ENCODE measurements around the gene NOTCH4.

NOTCH4 gene

DNA sequence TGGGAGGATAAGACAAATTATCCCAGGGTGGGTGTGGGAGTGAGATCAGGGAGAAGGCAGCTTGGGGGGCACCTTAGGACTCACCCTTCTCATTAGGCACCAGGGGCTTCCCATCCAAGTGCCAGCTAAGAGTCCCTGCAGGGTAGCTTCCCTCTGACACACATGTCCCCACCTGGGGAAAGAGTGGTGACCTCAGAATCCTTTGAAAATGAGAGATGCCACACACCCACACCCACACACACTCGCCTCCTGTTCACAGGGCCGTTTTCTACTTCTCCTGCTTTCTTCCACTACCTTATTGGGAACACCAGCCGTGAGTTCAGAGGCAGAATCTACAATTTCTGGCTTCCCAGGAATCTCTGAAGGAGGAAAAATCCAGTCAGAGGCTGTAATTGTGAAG, 40.8 kb downstream of the NOTCH4 start:
- POLR2A ChIA-PET, result interaction anchor here (0.7 kb wide), 1 partner anchor 8 kb away, joined by 3 read pairs; no protein-coding TSS in a partner anchor
- Histone ChIP-seq H3K27ac (ENCODE audit: insufficient read depth in 1 of 2, low read depth in 1 of 2, low read length in 2 of 2, poor library complexity in 1 of 2, severe bottlenecking in 2 of 2) (peak overlapping the region in 1 of 2 experiments; percentile 65), H3K9me3 (ENCODE audit: control extremely low read depth in 1 of 5, control insufficient read depth in 4 of 5, insufficient read depth in 2 of 5, low read depth in 1 of 5, low read length in 4 of 5) (no peaks in the 10 kb centered on the region), H3K27me3 (replicated peaks in 2 of 5; ENCODE audit: control insufficient read depth in 4 of 5, insufficient read depth in 5 of 5, low read length in 4 of 5) (no peaks in the 10 kb centered on the region), H3K4me1 (ENCODE audit: control extremely low read depth in 1 of 4, control insufficient read depth in 4 of 4, insufficient read depth in 4 of 4, low read length in 3 of 4) (peaks cover 9 to 42% (median 33%) of the 10 kb centered on the region in 4 experiments), H3K36me3 (ENCODE audit: control insufficient read depth in 4 of 4, insufficient read depth in 4 of 4, low read length in 3 of 4) (peaks cover 10 to 63% (median 46%) of the 10 kb centered on the region in 4 experiments), H3K4me3 (ENCODE audit: control insufficient read depth in 1 of 7, extremely low read depth in 1 of 7, insufficient read depth in 4 of 7, low read depth in 2 of 7, low read length in 6 of 7) (no peak overlapping the region)
- no peak for DNase-seq
- CTCF ChIA-PET, result interaction anchor here (1.1 to 2.3 kb wide), 4 partner anchors 8 to 14 kb away, joined by 3 to 10 read pairs (median 5); partner anchors contain the start of gene GPSM3
- 100% methylated on average over 2 of the region's 3 CpGs for WGBS (ENCODE audit: insufficient coverage)

DNA sequence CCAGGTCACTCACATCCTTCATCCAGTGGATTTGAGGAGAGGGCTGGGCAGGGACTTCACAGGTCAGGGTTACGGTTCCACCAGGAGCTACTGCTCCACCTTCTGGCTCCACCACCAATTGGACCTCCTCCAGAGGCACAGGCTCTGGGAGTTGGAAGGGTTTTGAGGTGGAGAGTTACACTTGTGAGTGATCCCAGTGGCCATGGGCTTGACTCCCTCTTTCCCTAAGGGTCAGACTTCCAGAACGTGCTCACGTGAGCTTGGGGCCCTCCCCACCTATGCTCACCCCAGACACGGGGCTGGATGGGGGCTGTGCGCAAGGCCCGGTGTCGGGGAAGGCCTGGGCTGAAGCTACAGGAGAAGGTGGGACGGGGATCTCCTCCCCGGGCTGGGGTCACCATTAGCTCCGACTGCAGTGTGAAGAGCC, 41.3 kb downstream of the NOTCH4 start:
- Histone ChIP-seq H3K27me3 (replicated peaks in 2 of 5; ENCODE audit: control insufficient read depth in 4 of 5, insufficient read depth in 5 of 5, low read length in 4 of 5) (no peaks in the 10 kb centered on the region), H3K36me3 (ENCODE audit: control insufficient read depth in 4 of 4, insufficient read depth in 4 of 4, low read length in 3 of 4) (peaks cover 10 to 59% (median 44%) of the 10 kb centered on the region in 4 experiments), H3K9me3 (ENCODE audit: control extremely low read depth in 1 of 5, control insufficient read depth in 4 of 5, insufficient read depth in 2 of 5, low read depth in 1 of 5, low read length in 4 of 5) (no peaks in the 10 kb centered on the region), H3K4me1 (ENCODE audit: control extremely low read depth in 1 of 4, control insufficient read depth in 4 of 4, insufficient read depth in 4 of 4, low read length in 3 of 4) (peaks cover 9 to 39% (median 29%) of the 10 kb centered on the region in 4 experiments), H3K4me3 (ENCODE audit: control insufficient read depth in 1 of 7, extremely low read depth in 1 of 7, insufficient read depth in 4 of 7, low read depth in 2 of 7, low read length in 6 of 7) (no peak overlapping the region), H3K27ac (ENCODE audit: insufficient read depth in 1 of 2, low read depth in 1 of 2, low read length in 2 of 2, poor library complexity in 1 of 2, severe bottlenecking in 2 of 2) (peak overlapping the region in 1 of 2 experiments; percentile 65)
- ChIA-PET POLR2A (interaction anchor here (0.7 kb wide), 1 partner anchor 8 kb away, joined by 3 read pairs; no protein-coding TSS in a partner anchor), CTCF (interaction anchor here (1.1 to 2.3 kb wide), 5 partner anchors 8 to 14 kb away, joined by 3 to 10 read pairs (median 5); partner anchors contain the start of gene GPSM3)
- 96% methylated on average over 8 of the region's 10 CpGs for WGBS (ENCODE audit: insufficient coverage)
- no peak for DNase-seq

DNA sequence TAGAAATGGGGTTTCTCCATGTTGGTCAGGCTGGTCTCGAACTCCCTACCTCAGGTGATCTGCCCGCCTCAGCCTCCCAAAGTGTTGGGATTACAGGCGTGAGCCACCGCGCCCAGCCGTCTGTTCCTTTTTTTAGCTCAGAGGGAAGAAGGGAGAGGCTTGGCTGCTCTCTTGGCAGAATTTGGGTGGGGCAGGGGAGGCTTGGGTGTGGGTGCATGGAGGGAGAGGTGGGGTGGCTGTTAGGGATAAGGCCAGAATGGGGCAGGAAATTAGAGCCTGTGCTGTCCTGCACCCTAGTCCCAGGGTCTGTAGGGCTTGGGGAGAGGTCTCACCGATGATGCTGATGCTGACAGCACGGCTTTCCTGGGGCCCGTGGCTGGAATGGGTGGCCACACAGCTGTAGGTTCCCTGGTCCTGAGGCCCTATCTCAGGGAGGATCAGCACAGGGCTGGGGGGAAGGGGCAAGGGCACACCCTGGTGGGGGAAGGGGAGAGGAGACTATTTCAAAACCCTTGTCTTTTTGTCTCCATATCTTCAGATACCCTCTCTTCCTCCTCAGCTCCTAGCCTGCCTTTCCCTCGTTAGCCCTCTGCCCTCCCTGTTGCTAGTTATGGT, 41.8 kb downstream of the NOTCH4 start:
- Histone ChIP-seq H3K36me3 (ENCODE audit: control insufficient read depth in 4 of 4, insufficient read depth in 4 of 4, low read length in 3 of 4) (peaks cover 10 to 54% (median 40%) of the 10 kb centered on the region in 4 experiments), H3K4me1 (ENCODE audit: control extremely low read depth in 1 of 4, control insufficient read depth in 4 of 4, insufficient read depth in 4 of 4, low read length in 3 of 4) (peaks cover 10 to 39% (median 29%) of the 10 kb centered on the region in 4 experiments), H3K27me3 (replicated peaks in 2 of 5; ENCODE audit: control insufficient read depth in 4 of 5, insufficient read depth in 5 of 5, low read length in 4 of 5) (no peaks in the 10 kb centered on the region), H3K9me3 (ENCODE audit: control extremely low read depth in 1 of 5, control insufficient read depth in 4 of 5, insufficient read depth in 2 of 5, low read depth in 1 of 5, low read length in 4 of 5) (no peaks in the 10 kb centered on the region), H3K27ac (ENCODE audit: insufficient read depth in 1 of 2, low read depth in 1 of 2, low read length in 2 of 2, poor library complexity in 1 of 2, severe bottlenecking in 2 of 2) (peak overlapping the region in 1 of 2 experiments; percentile 65), H3K4me3 (ENCODE audit: control insufficient read depth in 1 of 7, extremely low read depth in 1 of 7, insufficient read depth in 4 of 7, low read depth in 2 of 7, low read length in 6 of 7) (no peak overlapping the region)
- CTCF ChIA-PET, result interaction anchor here (0.6 to 2.3 kb wide), 6 partner anchors 9 to 52 kb away, joined by 3 to 10 read pairs (median 4); partner anchors contain the start of gene GPSM3
- 95% methylated on average over 8 of the region's 10 CpGs for WGBS (ENCODE audit: insufficient coverage)
- no peak for DNase-seq
- POLR2A ChIA-PET, result interaction anchor here (1.1 kb wide), 1 partner anchor 13 kb away, joined by 3 read pairs; no protein-coding TSS in a partner anchor

DNA sequence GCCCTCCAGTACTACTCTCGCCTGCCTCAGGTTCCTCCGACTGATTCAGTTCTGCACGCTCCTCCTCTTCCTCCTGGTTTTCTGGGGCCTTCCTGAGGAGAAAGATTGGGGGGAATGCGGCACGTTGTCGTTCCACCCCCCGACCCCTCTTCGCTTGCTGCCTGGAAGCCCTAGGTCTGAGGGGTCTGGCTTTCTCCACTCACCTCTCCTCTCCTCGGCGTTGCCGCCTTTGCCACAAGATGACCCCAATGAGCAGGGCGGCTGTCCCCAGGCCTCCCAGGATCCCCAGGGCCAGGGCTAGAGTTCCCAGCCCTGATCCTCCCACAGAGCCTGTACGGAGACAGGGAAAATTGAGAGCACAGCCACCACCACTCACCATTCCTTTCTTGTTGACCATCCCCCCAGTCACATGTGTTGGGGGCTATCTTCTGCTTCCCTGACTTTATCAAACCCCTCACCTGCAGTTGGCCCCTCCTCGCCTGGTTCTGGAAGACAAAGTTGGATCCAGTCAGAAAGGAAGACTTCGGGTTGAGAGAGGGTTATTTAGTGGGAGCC, 42.6 kb downstream of the NOTCH4 start:
- ChIA-PET CTCF (interaction anchor here (1.4 kb wide), 1 partner anchor 13 kb away, joined by 4 read pairs; no protein-coding TSS in a partner anchor), POLR2A (interaction anchor here (1.1 kb wide), 1 partner anchor 14 kb away, joined by 3 read pairs; no protein-coding TSS in a partner anchor)
- Histone ChIP-seq H3K4me1 (ENCODE audit: control extremely low read depth in 1 of 4, control insufficient read depth in 4 of 4, insufficient read depth in 4 of 4, low read length in 3 of 4) (peaks cover 16 to 39% (median 30%) of the 10 kb centered on the region in 4 experiments), H3K36me3 (ENCODE audit: control insufficient read depth in 4 of 4, insufficient read depth in 4 of 4, low read length in 3 of 4) (peaks cover 10 to 46% (median 33%) of the 10 kb centered on the region in 4 experiments), H3K27me3 (replicated peaks in 2 of 5; ENCODE audit: control insufficient read depth in 4 of 5, insufficient read depth in 5 of 5, low read length in 4 of 5) (no peaks in the 10 kb centered on the region), H3K9me3 (ENCODE audit: control extremely low read depth in 1 of 5, control insufficient read depth in 4 of 5, insufficient read depth in 2 of 5, low read depth in 1 of 5, low read length in 4 of 5) (no peaks in the 10 kb centered on the region), H3K4me3 (ENCODE audit: control insufficient read depth in 1 of 7, extremely low read depth in 1 of 7, insufficient read depth in 4 of 7, low read depth in 2 of 7, low read length in 6 of 7) (no peak overlapping the region), H3K27ac (ENCODE audit: insufficient read depth in 1 of 2, low read depth in 1 of 2, low read length in 2 of 2, poor library complexity in 1 of 2, severe bottlenecking in 2 of 2) (peak overlapping the region in 1 of 2 experiments; percentile 25)
- DNase-seq, result no peak
- 92% methylated on average over 8 of the region's 15 CpGs for WGBS (ENCODE audit: insufficient coverage)

DNA sequence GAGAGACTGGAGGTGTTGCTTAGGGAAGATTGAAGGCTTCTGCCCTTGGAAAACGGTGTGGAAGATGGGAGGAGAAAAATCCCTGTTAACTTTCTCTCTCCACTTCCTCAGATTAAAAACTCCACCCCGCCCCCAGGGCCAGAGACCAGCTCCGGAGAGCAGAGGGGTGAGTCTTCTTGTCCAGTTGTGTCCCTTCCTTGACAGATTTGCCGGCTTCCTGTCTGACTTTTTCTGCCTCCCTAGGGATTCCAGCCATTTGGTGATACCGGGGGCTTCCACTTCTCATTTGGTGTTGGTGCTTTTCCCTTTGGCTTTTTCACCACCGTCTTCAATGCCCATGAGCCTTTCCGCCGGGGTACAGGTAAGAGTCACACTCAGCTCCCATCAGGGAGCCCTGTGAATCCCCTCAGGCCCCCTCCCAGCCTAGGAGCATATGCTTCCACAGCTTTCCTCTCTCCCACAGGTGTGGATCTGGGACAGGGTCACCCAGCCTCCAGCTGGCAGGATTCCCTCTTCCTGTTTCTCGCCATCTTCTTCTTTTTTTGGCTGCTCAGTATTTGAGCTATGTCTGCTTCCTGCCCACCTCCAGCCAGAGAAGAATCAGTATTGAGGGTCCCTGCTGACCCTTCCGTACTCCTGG, 44.0 kb downstream of the NOTCH4 start:
- H3K27me3 ChIP-seq (replicated peaks in 2 of 5; ENCODE audit: control insufficient read depth in 4 of 5, insufficient read depth in 5 of 5, low read length in 4 of 5), result no peaks in the 10 kb centered on the region
- H3K4me1 ChIP-seq (ENCODE audit: control extremely low read depth in 1 of 4, control insufficient read depth in 4 of 4, insufficient read depth in 4 of 4, low read length in 3 of 4), result peaks cover 21 to 47% (median 41%) of the 10 kb centered on the region in 4 experiments
- peaks cover 10 to 41% (median 31%) of the 10 kb centered on the region in 4 experiments for H3K36me3 ChIP-seq (ENCODE audit: control insufficient read depth in 4 of 4, insufficient read depth in 4 of 4, low read length in 3 of 4)
- ChIA-PET POLR2A (interaction anchor here (1.1 to 1.5 kb wide), 3 partner anchors 9 to 13 kb away, joined by 3 to 6 read pairs (median 5); partner anchors contain the start of genes GPSM3 and PBX2), CTCF (interaction anchor here (1.2 to 2.1 kb wide), 6 partner anchors 9 to 61 kb away, joined by 3 to 13 read pairs (median 6); partner anchors contain the start of gene GPSM3)
- H3K27ac ChIP-seq (ENCODE audit: insufficient read depth in 1 of 2, low read depth in 1 of 2, low read length in 2 of 2, poor library complexity in 1 of 2, severe bottlenecking in 2 of 2), result no peak overlapping the region
- 87% methylated on average over 9 of the region's 10 CpGs for WGBS (ENCODE audit: insufficient coverage)
- no peaks in the 10 kb centered on the region for H3K9me3 ChIP-seq (ENCODE audit: control extremely low read depth in 1 of 5, control insufficient read depth in 4 of 5, insufficient read depth in 2 of 5, low read depth in 1 of 5, low read length in 4 of 5)
- DNase-seq, result no peak
- H3K4me3 ChIP-seq (ENCODE audit: control insufficient read depth in 1 of 7, extremely low read depth in 1 of 7, insufficient read depth in 4 of 7, low read depth in 2 of 7, low read length in 6 of 7), result peak overlapping the region in 2 of 7 experiments; percentile 90 to 92

DNA sequence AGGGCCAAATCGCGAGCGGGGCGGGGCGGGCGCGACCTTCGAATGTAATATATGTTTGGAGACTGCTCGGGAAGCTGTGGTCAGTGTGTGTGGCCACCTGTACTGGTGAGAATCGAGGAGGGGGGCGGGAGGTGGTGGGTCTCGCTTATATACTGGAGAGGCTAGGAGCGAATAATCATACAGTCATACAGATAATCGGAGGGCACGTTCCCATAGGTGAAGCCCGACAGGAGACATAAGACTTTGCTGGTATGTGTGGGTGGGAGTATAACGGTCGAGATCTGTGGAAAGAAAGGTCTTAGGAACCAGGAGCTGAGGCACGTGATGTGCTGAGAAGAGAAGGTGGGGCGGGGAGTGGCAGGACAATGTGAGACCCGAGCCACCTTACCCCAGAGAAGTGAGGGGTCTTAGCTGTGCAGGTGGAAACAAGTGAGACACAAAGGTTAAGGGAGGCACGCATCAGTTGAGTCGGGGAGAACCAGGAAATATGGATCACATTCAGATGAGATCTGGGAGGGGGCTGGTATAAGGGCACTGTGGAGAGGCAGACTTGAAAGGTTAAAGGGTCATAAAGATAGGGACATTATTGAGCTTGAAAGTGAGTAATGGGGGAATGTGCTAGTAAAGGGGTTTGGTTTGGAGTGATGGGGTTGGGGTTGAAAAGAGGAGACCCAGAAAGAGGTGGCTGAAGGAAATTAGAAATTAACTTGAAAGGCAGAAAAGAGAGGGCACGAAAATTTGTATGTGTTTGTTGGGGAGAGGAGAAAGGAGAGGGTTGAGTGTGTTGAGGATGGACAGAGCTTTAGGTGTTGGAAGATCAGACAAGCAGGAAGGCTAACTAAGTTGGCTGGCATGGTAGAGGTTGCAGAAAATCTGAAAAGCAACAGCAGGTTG, 45.1 kb downstream of the NOTCH4 start:
- no peak for DNase-seq
- WGBS (ENCODE audit: insufficient coverage), result 5% methylated on average over 13 of the region's 24 CpGs
- POLR2A ChIA-PET, result interaction anchor here (0.9 to 1.5 kb wide), 4 partner anchors 10 to 221 kb away, joined by 3 to 6 read pairs (median 6); partner anchors contain the start of genes GPSM3 and PBX2
- Histone ChIP-seq H3K36me3 (ENCODE audit: control insufficient read depth in 4 of 4, insufficient read depth in 4 of 4, low read length in 3 of 4) (peaks cover 5 to 38% (median 28%) of the 10 kb centered on the region in 4 experiments), H3K9me3 (ENCODE audit: control extremely low read depth in 1 of 5, control insufficient read depth in 4 of 5, insufficient read depth in 2 of 5, low read depth in 1 of 5, low read length in 4 of 5) (no peaks in the 10 kb centered on the region), H3K27me3 (replicated peaks in 2 of 5; ENCODE audit: control insufficient read depth in 4 of 5, insufficient read depth in 5 of 5, low read length in 4 of 5) (no peaks in the 10 kb centered on the region), H3K4me3 (ENCODE audit: control insufficient read depth in 1 of 7, extremely low read depth in 1 of 7, insufficient read depth in 4 of 7, low read depth in 2 of 7, low read length in 6 of 7) (peak overlapping the region; percentile 70 to 94 (median 90)), H3K27ac (ENCODE audit: insufficient read depth in 1 of 2, low read depth in 1 of 2, low read length in 2 of 2, poor library complexity in 1 of 2, severe bottlenecking in 2 of 2) (peak overlapping the region; percentile 88 to 95), H3K4me1 (ENCODE audit: control extremely low read depth in 1 of 4, control insufficient read depth in 4 of 4, insufficient read depth in 4 of 4, low read length in 3 of 4) (peaks cover 21 to 56% (median 44%) of the 10 kb centered on the region in 4 experiments)
- CTCF ChIA-PET, result interaction anchor here (0.8 to 2.1 kb wide), 8 partner anchors 8 to 66 kb away, joined by 3 to 13 read pairs (median 4); partner anchors contain the start of gene GPSM3
